ENCODE results near the gene ACSL3.
"Not testable (repeated sequence)": the region's sequence is repeated elsewhere in the genome, so short reads cannot be mapped to it uniquely, and the experiment has no call there.

ACSL3 gene

DNA sequence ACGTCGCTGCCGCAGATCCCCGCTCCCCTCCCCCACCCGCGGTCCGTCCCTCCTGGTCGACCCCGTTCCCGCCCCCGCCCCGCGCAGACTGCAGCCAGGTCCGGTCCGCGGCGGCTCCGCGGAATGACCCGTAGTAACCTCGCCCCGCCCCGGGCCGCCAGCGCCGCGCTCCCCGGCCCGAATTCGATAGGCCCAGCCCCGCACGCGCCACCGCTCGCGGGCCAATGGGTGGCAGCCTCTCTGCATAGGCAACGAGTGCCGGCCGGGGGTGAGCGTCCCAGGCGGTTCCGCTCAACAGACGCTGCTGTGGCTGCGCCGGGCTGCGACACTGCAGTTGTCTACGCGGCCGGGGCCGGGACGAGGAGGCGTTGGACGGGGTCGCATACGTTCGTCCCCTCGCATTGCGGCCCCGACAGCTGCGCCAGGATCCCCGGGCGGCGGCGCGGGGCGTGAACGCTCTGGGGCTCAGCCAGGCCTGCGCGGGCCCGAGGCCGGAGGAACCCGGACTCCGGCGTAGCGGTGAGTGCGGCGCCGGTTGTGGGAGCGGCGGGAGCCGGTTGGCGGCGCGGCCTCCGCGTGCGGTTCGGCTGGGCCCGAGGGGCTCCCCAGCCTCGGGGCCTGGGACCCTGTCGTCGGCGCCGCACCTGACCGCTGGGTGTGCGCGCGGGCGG, at the start of gene ACSL3:
TSS of gene ACSL3 (plus strand) at position 297 of the 671 bp plus-strand sequence. CDS start 47,737 bp downstream, outside the sequence.
- in situ Hi-C loops (cut with MboI; ENCODE audit: low sequenced_read_pairs): no loop called here

DNA sequence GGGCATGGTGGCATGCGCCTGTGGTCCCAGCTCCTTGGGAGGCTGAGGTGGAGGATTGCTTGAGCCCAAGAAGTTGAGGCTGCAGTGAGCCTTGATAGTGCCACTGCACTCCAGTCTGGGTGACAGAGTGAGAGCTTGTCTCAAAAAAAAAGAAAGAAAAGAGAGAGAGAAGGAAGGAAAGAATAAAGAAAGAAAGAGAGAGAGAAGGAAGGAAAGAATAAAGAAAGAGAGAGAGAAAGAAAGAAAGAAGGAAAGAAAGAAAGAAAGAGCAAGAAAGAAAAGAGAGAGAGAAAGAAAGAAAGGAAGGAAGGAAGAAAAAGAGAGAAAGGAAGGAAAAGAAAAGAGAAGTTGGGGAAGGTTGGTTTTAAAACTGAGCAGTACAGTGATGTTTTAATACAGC, 49.0 kb upstream of the ACSL3 start:
- in situ Hi-C loops (cut with MboI; ENCODE audit: low sequenced_read_pairs): no loop called here

DNA sequence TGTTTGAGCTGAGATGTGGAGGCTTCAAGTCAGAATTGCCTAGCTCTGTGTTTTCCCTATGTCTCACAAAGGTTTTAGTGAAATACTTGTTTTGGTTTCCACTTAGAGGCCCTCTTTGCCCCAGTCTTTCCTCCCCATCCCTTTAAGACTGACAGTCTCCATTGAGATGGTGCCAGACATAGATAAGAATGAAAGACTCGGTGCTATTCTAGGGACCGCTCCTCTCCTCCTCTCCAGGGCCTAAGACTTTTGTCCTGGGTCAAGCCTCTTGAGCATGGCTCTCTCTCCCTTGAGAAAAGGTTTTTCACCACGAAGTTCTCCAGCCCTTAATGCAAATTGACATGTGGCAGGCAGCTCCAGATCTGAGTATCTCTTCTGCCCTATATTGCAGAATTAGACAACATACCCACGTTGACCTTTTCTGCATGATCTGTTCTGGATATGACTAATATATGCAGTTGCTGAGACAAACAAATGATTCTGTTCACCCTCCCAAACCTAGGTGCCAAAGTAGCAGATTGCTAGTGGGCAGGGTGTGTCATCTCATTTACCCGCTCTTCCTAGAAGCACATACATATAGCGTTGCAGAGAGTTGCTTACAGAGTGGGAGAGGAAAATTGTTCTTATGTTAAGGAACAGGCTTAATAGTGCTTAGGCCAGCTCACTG, 47.5 kb upstream of the ACSL3 start:
- in situ Hi-C loops (cut with MboI; ENCODE audit: low sequenced_read_pairs): no loop called here

DNA sequence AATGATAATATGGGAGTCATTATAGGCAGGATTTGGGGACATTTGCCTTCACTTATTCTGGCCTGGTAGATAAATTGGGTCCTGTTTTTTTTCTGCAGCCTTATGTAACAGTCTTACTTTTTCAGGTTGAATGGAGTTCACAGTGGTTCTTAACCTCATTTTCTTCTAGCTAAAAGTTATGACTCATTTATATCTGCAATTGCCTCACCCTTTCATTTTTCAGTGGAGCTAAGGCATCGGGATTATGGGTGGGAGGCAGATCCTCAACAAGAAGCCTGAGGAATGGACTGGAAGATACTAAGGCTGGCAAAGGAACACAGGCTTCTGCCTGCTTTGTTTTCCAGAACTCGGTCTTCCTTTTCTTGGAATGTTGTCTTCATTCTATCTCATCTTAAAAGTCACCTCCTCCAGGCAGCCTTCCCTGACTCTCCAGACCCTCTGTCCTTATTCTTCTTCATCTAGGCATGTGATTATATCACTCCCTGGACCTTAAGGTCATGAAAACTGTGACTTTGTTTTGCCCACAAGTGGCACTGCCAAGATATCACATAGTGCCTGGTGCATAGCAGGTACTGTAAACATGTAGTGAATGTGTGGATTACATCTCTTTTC, 41.0 kb upstream of the ACSL3 start:
- in situ Hi-C loops (cut with MboI; ENCODE audit: low sequenced_read_pairs): no loop called here

DNA sequence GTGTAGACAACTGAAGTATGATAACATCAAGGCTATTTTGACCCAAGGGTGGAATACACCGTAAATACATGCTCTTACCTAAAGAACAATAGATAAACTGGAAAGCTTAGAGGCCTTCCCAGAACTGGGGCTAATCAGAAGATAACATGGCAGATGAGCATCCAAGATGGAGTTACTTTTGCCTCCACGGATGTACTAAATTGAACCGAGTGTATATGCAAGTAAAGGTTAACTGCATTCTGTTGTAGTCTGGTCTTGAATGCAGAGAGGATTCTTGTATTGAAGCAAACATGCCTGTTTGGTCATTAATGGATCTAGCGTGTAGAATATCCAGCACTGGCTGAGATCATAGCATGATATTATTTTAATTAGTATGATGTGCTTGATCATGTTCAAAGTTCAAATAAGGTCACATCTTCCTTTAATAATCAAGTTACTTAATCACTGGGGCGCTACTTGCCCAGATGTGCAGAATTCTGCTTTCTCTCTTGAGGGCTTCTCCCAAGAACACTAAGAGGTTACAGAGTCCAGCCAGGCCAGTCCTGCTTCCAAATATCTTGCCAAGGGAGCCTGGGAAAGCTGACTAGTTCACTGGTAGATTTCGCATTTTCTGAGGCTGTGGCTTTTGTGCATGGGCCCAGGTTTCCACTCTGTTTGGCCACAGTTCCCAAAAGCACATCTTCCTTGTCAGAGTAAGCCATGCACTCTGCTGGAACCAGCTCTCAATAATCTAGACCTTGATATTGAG, 37.5 kb upstream of the ACSL3 start:
- in situ Hi-C loops (cut with MboI; ENCODE audit: low sequenced_read_pairs): no loop called here

DNA sequence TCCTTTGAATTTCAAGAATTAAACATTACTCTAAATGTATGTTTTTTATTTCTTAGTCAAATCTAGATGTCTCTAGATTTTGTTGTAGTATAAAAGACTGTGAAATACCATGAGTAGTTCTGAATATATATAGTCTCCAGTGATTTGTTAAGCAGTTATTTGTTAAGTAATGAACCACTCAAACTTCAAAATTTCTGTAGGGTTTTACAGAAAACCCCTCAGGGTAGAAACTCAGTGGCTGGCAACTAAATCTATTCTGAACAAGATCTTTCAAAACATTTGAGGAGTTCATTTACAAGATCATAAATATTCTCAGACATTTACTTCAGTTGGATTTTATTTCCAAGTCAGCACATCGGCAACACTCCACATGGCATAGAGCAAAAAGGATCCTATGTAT, 35.8 kb upstream of the ACSL3 start:
- in situ Hi-C loops (cut with MboI; ENCODE audit: low sequenced_read_pairs): no loop called here

DNA sequence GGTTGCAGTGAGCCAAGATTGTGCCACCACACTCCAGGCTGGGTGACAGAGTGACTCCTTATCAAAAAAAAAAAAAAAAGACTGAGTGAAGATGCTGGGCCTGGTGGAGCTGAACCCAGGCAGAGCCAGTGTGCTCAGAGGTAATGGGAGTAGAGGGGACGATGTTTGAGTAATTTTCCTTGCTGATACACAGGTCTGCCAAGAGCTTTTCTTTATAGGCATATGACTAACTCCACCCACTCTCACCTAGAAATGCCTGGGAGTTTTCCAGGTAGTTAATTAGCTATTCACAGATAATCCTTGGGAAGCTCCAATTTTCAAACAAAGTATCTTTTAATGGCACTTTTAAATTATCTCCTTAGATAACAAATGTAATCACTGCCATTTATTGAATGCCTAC, 33.4 kb upstream of the ACSL3 start:
- in situ Hi-C loops (cut with MboI; ENCODE audit: low sequenced_read_pairs): no loop called here

DNA sequence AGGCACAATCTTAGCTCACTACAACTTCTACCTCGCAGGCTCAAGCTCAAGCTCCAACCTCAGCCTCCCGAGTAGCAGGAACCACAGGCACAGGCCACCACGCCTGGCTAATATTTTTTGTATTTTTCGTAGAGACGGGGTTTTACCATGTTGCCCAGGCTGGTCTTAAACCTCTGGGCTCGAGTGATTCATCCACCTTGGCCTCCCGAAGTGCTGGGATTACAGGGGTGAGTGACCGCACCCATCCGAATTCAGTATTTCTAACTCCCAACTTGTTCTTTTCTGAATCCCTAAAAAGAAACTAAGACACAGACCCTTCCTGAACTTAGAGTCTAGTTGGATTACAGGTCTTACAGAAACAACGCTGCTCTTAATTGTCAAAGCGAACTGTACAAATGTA, 32.3 kb upstream of the ACSL3 start:
- in situ Hi-C loops (cut with MboI; ENCODE audit: low sequenced_read_pairs): no loop called here

DNA sequence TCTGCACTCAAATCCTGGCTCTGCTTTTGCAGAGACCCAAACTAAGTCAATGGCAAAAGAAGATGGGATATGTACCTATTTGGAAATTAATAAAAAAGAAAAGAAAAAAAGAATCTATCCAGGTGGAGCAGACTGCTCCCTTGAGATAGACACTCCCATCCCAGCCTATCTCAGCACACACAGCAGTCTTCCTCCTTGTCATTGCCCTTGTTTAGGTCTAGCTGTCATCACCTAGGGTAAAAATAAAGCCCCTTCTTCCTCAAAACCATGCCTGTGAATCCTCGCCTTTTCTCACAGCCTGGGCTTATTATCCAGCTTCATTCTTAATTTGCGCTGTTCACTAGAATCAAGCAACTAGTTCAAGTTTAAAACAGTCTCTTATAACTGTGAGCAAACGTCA, 30.7 kb upstream of the ACSL3 start:
- in situ Hi-C loops (cut with MboI; ENCODE audit: low sequenced_read_pairs): no loop called here

DNA sequence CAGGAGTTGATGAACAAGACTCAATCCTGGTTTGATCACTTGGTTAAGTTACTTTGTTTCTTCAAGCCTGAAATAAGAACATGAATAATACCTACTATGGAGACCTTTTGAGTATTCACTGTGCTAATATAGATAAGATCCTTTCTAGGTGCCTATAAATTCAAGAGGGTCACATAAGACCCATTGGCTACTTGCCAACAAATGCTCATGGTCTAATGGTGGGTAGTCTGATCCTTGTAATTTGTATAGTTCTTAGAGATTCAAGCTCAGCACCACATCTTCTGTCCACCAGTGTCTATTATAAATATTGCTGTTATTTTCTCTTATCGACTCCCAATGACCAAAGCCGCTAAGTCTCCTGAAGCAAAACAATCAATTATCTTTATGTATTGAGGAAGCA, 27.4 kb upstream of the ACSL3 start:
- in situ Hi-C loops (cut with MboI; ENCODE audit: low sequenced_read_pairs): no loop called here

DNA sequence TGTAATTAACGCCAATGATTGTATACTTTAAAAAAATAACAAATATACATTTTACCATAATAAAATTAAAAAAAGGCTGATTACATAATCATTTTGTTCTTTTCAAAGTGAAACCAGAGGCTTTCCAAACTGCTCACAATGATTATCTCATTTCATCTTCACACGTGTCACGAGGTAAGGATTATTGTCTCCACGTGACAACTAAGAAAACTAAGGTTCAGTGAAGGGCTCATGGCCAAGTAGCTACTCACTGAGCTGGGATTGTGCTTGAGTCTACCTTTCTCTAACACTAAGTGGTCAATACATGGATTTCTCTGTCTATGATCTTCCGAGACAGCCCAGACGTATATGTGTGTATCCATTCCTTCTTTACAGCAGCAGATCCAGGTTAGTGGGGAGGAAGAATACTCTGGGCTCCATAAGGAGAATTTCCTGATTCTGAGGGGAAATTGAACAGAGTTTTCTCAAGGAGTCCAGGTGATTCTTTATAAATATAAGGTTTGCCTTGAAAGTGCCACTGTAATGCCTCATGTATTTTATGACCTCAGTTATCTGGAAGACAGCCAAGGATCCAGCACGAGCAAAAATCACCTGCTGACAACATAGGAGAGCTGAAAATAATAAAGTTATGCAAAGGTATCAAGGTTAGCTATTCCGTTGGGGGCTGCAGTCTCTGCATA, 25.6 kb upstream of the ACSL3 start:
- in situ Hi-C loops (cut with MboI; ENCODE audit: low sequenced_read_pairs): no loop called here

DNA sequence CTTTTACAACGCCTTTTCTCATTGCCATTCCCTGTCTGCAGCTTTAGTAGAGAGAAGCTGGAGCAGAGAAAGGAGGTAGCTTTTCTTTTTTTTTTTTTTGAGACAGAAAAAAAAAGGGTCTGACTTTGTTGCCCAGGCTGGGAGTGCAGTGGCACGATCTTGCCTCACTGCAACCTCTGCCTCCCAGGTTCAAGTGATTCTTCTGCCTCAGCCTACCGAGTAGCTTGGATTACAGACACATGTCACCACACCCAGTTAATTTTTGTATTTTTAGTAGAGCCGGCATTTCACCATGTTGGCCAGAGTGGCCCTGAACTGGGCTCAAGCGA, 25.0 kb upstream of the ACSL3 start:
- in situ Hi-C loops (cut with MboI; ENCODE audit: low sequenced_read_pairs): no loop called here

DNA sequence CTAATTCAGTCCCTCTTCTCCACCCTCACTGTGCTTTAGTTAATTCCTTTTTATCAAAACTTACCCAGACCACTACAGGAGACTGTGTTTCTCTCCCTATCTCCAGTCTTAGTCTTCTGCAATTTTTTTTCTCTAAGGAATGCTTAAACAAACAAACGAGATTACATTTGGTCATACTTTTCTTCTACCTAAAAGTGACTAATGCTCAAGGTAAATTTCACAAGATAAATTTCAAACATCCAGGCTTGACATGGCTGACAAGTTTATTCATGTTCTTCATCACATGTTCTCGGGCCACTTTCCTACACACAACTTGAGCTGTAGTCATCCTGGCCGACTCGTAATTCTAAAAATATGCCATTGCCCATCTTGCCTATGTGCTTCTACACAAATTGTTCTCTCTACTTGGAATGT, 23.2 kb upstream of the ACSL3 start:
- in situ Hi-C loops (cut with MboI; ENCODE audit: low sequenced_read_pairs): no loop called here

DNA sequence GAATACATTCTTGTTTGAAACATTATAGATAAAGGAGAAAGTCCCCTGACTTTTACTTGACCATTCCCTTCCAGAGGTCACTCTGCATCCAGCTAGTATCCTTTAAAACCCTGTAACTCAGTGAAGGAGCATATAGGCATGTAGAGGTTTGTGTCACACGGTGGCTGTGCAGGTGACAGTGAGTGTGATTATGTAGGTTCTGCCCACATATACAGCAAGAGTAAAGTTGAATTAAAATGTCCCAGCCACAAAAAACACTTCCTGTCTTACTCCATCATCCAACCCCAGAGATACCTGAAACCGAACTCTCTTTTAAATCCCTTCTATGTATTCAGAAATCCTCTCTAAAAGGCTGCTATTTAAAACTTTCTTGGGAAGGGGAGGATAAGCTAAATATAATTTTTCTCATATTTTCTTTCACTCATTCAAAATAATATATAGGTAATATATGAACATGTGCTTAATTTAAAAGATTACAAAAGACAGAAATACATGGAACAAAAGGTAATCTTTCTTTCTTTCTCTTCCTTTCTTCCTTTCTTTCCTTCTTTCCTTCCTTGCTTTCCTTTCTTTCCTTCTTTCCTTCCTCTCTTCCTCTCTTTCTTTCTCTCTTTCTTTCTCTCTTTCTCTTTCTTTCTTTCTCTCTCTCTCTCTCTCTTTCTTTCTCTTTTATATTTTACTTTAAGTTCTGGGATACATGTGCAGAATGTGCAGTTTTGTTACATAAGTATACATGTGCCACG, 20.6 kb upstream of the ACSL3 start:
- in situ Hi-C loops (cut with MboI; ENCODE audit: low sequenced_read_pairs): no loop called here

DNA sequence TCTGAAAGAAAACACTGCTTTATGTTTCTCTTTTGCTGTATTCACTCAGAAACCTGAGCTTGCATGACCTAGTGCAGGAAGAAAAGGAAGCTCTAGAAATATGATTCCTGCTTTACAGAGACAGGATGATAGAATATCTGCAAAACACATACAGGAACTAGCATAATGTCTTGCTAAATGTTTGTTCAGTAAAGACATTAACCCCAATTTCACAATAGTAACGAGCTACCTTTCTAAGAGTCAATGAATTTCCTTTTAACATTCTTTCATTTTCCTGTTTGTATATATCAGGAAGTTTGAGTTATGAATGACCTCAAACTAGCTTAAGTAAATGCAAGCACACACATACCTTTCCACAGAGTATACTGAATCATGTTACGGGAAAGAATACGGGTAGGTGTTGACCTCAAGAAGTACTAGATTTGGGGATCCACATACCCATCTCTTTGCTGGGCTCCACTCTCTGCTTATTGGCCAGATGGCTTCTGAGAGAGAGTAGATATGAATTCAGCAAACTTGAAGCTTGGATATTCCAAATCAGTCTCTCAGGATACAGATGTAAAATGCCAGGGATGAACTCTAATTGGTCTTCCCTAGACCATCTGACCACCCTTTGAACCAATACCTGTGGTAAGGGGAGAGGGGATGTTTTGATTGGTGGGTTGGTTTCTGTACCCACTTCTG, 18.2 kb upstream of the ACSL3 start:
- in situ Hi-C loops (cut with MboI; ENCODE audit: low sequenced_read_pairs): no loop called here

DNA sequence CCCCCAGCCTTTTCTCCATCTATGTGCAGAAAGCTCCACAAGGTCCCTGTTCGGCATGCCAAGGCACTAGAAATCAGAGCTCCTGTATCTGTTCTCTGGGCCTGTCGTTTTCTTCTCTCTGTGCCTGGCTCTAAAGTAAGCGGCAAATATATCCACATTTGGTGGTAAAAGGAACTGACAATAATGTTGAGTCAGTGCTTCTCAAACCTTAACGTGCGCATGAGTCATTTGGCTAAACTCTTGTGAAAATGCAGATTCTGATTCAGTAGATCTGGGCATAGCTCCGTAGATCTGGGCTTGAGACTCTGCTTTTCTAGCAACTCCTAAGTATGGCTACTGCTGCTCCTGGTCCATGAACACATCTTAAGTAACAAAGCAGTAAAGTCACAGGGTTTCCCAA, 16.5 kb upstream of the ACSL3 start:
- in situ Hi-C loops (cut with MboI; ENCODE audit: low sequenced_read_pairs): no loop called here

DNA sequence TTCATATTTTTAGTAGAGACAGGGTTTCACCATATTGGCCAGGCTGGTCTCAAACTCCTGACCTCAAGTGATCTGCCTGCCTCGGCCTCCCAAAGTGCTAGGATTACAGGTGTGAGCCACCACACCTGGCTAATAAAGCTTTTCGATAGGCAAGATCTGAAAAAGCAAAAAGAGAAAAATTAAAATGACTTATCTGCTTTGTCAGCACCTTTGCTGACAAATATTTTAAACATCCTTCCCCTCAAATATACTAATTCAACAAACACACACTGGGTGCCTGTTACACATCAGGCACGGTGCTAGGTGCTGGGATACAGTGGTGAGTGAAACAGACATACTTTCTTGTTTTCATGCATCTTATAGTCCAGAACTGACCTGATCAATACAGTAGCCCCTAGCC, 15.5 kb upstream of the ACSL3 start:
- in situ Hi-C loops (cut with MboI; ENCODE audit: low sequenced_read_pairs): not testable (repeated sequence)

DNA sequence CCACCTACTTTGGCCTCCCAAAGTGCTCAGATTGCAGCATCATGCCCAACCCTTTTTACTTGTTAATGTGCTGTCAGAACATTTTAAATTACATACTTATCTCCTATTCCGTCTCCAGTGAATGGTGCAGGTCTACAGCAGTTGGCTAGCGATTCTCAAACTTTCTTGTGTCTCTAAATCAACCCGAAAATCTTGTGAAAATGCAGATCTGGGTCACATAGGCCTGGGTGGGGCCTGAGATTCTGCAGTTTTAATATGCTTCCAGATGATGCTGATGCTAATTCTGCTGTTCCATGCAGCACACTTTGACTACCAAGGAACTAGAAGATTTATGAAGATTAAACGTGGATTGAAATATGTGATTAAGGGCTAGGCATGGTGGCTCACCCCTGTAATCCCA, 14.8 kb upstream of the ACSL3 start:
- in situ Hi-C loops (cut with MboI; ENCODE audit: low sequenced_read_pairs): no loop called here

DNA sequence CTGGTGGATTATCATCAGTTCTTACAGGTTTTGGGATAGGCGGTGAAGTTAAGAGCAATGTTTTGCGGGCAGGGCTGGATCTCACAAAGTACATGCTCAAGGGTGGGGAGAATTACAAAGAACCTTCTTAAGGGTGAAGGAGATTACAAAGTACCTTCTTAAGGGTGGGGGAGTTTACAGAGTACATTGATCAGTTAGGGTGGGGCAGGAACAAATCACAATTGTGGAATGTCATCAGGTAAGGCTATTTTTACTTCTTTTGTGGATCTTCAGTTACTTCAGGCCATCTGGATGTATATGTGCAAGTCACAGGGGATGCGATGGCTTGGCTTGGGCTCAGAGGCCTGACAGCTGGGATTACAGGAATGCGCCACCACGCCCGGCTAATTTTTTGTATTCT, 12.8 kb upstream of the ACSL3 start:
- in situ Hi-C loops (cut with MboI; ENCODE audit: low sequenced_read_pairs): not testable (repeated sequence)

DNA sequence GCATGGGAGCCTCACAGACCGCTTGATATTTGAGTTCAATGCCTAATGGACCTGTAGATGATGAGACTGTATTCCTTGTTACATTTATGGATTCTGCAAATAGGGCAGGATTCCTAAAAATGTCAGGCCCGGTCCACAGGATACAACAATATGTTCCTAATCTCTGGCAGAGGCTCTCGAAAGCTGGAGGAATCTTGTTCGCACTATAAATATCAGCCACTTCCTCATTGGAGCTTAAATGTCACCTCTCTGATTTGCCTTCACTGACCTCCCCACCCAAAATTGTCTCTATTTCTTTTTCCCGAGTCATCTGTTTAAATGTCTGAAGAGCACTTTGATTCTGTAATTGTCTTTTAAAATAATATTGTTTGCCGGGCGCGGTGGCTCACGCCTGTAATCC, 12.0 kb upstream of the ACSL3 start:
- in situ Hi-C loops (cut with MboI; ENCODE audit: low sequenced_read_pairs): no loop called here
